CD4-positive, alpha-beta T cell (primary cell): ENCODE results near the gene MOSPD3. TPM values are rescaled to one million over a fixed set of nuclear protein-coding genes. Genes with fewer than 3 reads are reported as not detected.

Experiments
- ATAC-seq: fragments of 200-7000 bp; cut with Tn5 transposase; one replicate; pipeline ENCODE4 v1.10.0; 2022; ENCODE audit warnings: mild to moderate bottlenecking; ENCODE audit not compliant: poor library complexity
- CTCF ChIA-PET: fragments of 350-600 bp; sonication (Branson Sonifier 250); formaldehyde crosslinking; loops from one replicate; lab custom pipeline; 2021; ENCODE audit warnings: antibody characterized with exemption, inconsistent platforms; lab: Charles Lee
- POLR2A ChIA-PET: fragments of 350-600 bp; sonication (Branson Sonifier 250); formaldehyde crosslinking; loops from one replicate; lab custom pipeline; 2021; ENCODE audit warnings: antibody characterized with exemption, inconsistent platforms; lab: Charles Lee
- DNase-seq, 14 experiments: peaks; one replicate each; pipeline ENCODE4 v3.0.0-alpha.2; 2013 to 2020; ENCODE audit warnings: mixed read lengths in 2 of 14
- H3K27ac ChIP-seq, 2 donors: one replicate each; pipeline versions ENCODE4 v1.5.1 to v1.7.0; 2013; ENCODE audit warnings: low read length in 2 of 2, low read depth in 1 of 2, mild to moderate bottlenecking in 1 of 2
- H3K27me3 ChIP-seq, 2 experiments: 1 replicate in 1 of 2; 2 replicates in 1 of 2; pipeline versions ENCODE4 v1.6.1 to v1.7.0; 2013; ENCODE audit warnings: low read length in 2 of 2, control low read depth in 1 of 2, mild to moderate bottlenecking in 1 of 2, moderate library complexity in 1 of 2; ENCODE audit not compliant: insufficient read depth in 2 of 2, control insufficient read depth in 1 of 2
- H3K36me3 ChIP-seq: one replicate; pipeline ENCODE4 v1.6.1; 2013; ENCODE audit warnings: low read length, control low read depth; ENCODE audit not compliant: insufficient read depth
- H3K4me1 ChIP-seq: one replicate; pipeline ENCODE4 v1.6.1; 2013; ENCODE audit warnings: low read length, control low read depth; ENCODE audit not compliant: insufficient read depth
- H3K4me3 ChIP-seq: one replicate; pipeline ENCODE4 v1.5.1; 2013; ENCODE audit warnings: mild to moderate bottlenecking, low read length, moderate library complexity
- H3K9me3 ChIP-seq, 2 experiments: 1 replicate in 1 of 2; 2 replicates in 1 of 2; pipeline versions ENCODE4 v1.6.1 to v1.7.0; 2013; ENCODE audit warnings: low read length in 2 of 2, mild to moderate bottlenecking in 2 of 2, control low read depth in 1 of 2, moderate library complexity in 1 of 2; ENCODE audit not compliant: control insufficient read depth in 1 of 2, insufficient read depth in 1 of 2
- H3K27ac Mint-ChIP-seq: one replicate; pipeline ENCODE4 v1.8.0; 2020; ENCODE audit warnings: mixed read lengths
- H3K27me3 Mint-ChIP-seq: one replicate; pipeline ENCODE4 v1.8.0; 2021; ENCODE audit warnings: mixed read lengths
- H3K36me3 Mint-ChIP-seq: one replicate; pipeline ENCODE4 v1.8.0; 2021; ENCODE audit warnings: low read depth, mixed read lengths
- H3K4me1 Mint-ChIP-seq: one replicate; pipeline ENCODE4 v1.8.0; 2021; ENCODE audit warnings: low read depth, mixed read lengths
- H3K4me3 Mint-ChIP-seq: one replicate; pipeline ENCODE4 v1.8.0; 2020; ENCODE audit warnings: mild to moderate bottlenecking, mixed read lengths
- H3K9me3 Mint-ChIP-seq: one replicate; pipeline ENCODE4 v1.8.0; 2020; ENCODE audit warnings: mixed read lengths
- intact Hi-C, 2 experiments: fragments of 100-400 bp; cut with DNase I in 1 of 2; cut with micrococcal nuclease in 1 of 2; formaldehyde crosslinking; loops; one replicate each; pipeline versions ENCODE4 v1.15.1 to v1.9.0; 2023 to 2025; cut with DNase I, micrococcal nuclease
- total RNA-seq, 174 experiments: library from RNA in 2 of 174; stranded (reverse) in 2 of 174; gene quantifications; one replicate each; pipeline ENCODE4 v1.2.3 and lab custom pipeline; 2021 to 2026
- TF ChIP-seq, protein P1 (sequence below): fragments of 200-600 bp; IDR thresholded peaks from one replicate; pipeline ENCODE4 v1.8.0; 2022; ENCODE audit warnings: antibody characterized with exemption, mild to moderate bottlenecking

The MOSPD3 gene
- total RNA-seq, 2 experiments from 2014 or later, result 8.5 to 10.9 TPM

DNA sequence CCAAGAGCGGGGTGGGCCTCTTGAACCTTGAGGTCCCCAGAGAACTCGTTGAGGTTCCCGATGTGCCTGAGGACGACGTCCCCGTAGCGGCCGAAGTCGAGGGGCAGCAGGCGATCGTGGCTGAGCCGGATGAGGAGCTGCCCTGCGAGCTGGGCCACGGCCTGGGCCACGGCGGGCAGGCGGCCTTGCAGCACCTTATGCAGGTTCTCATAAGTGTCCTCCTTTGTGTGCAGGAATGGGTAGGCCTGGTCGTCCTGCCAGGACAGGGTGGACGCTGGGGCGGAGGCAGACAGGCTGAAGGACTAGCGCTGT lies 14.9 kb downstream of the MOSPD3 start:
- Mint-ChIP-seq H3K4me3 (no peak overlapping the region), H3K27ac (peak overlapping the region; percentile 62), H3K36me3 (no peaks in the 10 kb centered on the region), H3K9me3 (no peaks in the 10 kb centered on the region), H3K4me1 (peaks cover 26% of the 10 kb centered on the region), H3K27me3 (no peaks in the 10 kb centered on the region)
- Histone ChIP-seq H3K27me3 (no peaks in the 10 kb centered on the region), H3K9me3 (no peaks in the 10 kb centered on the region), H3K4me1 (peaks cover 36% of the 10 kb centered on the region), H3K36me3 (no peaks in the 10 kb centered on the region), H3K27ac (peak overlapping the region; percentile 62 to 73), H3K4me3 (peak overlapping the region; percentile 52)
- intact Hi-C loops, result loop anchor here (2.0 to 5.0 kb wide), 4 partner anchors 14 to 66 kb away; partner anchors contain the start of genes GNB2 (in 2 of the 2) and MOSPD3 (in 2 of the 2)
- POLR2A ChIA-PET, result interaction anchor here (0.7 to 3.5 kb wide), 13 partner anchors 15 to 248 kb away, joined by 3 to 40 read pairs (median 5); partner anchors contain the start of genes AGFG2, FBXO24, GNB2 and LRCH4
- CTCF ChIA-PET, result interaction anchor here (1.5 to 3.0 kb wide), 3 partner anchors 14 to 78 kb away, joined by 5 to 8 read pairs (median 8); partner anchors contain the start of genes MOSPD3 and POP7
- DNase-seq (no peak), ATAC-seq (no peak)
- TF ChIP-seq, protein P1, sequence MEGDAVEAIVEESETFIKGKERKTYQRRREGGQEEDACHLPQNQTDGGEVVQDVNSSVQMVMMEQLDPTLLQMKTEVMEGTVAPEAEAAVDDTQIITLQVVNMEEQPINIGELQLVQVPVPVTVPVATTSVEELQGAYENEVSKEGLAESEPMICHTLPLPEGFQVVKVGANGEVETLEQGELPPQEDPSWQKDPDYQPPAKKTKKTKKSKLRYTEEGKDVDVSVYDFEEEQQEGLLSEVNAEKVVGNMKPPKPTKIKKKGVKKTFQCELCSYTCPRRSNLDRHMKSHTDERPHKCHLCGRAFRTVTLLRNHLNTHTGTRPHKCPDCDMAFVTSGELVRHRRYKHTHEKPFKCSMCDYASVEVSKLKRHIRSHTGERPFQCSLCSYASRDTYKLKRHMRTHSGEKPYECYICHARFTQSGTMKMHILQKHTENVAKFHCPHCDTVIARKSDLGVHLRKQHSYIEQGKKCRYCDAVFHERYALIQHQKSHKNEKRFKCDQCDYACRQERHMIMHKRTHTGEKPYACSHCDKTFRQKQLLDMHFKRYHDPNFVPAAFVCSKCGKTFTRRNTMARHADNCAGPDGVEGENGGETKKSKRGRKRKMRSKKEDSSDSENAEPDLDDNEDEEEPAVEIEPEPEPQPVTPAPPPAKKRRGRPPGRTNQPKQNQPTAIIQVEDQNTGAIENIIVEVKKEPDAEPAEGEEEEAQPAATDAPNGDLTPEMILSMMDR, result no peak

DNA sequence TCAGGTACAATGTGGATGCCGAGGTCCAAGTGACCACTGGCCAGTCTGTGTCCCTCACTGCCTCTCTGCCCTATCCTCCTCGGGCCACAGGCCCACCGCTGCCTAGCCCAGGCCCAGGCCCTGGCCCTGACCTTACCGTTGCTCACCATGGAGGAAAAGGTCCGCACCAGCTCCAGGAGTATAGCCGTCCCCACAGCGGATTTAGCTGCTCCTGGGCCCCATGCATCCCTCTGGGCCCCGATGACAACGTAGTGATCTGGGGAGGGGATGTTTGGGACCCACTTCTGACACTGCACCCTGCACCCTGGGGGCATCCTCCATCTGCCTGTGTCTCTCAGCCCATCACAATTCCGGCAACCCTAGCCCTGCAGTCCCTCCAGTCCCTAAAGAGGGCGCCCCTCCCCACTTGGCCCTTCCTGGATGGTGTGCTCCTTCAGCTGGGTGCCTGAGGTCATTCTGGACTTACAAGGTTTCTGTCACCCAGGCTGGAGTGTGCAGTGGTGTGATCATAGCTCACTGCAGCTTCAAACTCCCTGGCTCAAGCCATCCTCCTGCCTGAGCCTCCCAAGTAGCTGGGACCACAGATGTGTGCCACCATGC lies 16.9 kb downstream of the MOSPD3 start:
- TF ChIP-seq, protein P1, result no peak
- Histone ChIP-seq H3K27ac (no peak overlapping the region), H3K4me1 (peaks cover 44% of the 10 kb centered on the region), H3K4me3 (no peak overlapping the region), H3K9me3 (peaks cover 0 to 6% of the 10 kb centered on the region in 2 experiments), H3K36me3 (no peaks in the 10 kb centered on the region), H3K27me3 (no peaks in the 10 kb centered on the region)
- no peak overlapping the region for H3K27ac Mint-ChIP-seq
- H3K36me3 Mint-ChIP-seq, result no peaks in the 10 kb centered on the region
- DNase-seq (peak in 3 of 14 experiments; percentile 25 to 52 (median 46)), ATAC-seq (no peak)
- no peaks in the 10 kb centered on the region for H3K27me3 Mint-ChIP-seq
- peaks cover 27% of the 10 kb centered on the region for H3K4me1 Mint-ChIP-seq
- ChIA-PET CTCF (interaction anchor here (0.6 to 1.1 kb wide), 4 partner anchors 16 to 96 kb away, joined by 3 to 8 read pairs (median 3); partner anchors contain the start of gene MOSPD3), POLR2A (interaction anchor here (1.3 kb wide), 2 partner anchors 43 to 77 kb away, joined by 4 to 7 read pairs; partner anchors contain the start of genes FBXO24, LRCH4 and POP7)
- intact Hi-C loops, result loop anchor here in 1 of 2 experiments (5.0 kb wide), 1 partner anchor 43 kb away; the partner anchor contains the start of gene GNB2
- H3K9me3 Mint-ChIP-seq, result no peaks in the 10 kb centered on the region
- no peak overlapping the region for H3K4me3 Mint-ChIP-seq

DNA sequence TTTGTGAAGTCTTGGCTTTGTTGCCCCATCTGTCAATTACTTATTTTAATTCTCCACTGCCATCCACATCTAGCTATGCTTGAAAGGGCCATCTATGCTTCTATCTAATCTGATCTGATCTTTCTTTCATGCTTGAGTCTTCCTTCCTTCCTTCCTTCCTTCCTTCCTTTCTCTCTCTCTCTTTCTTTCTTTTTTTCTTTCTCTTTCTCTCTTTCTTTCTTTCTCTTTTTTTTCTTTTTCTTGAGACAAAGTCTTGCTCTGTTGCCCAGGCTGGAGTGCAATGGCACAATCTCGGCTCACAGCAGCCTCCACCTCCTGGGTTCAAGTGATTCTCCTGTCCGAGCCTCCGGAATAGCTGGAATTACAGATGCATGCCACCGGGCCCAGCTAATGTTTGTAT lies 17.7 kb downstream of the MOSPD3 start:
- no peak overlapping the region for H3K27ac ChIP-seq
- H3K4me3 ChIP-seq, result no peak overlapping the region
- H3K36me3 ChIP-seq, result no peaks in the 10 kb centered on the region
- ATAC-seq (no peak), DNase-seq (no peak)
- TF ChIP-seq, protein P1, result no peak
- intact Hi-C loops, result no loop called here
- peaks cover 44% of the 10 kb centered on the region for H3K4me1 ChIP-seq
- no peaks in the 10 kb centered on the region for H3K27me3 Mint-ChIP-seq
- peaks cover 0 to 6% of the 10 kb centered on the region in 2 experiments for H3K9me3 ChIP-seq
- ChIA-PET CTCF (interaction anchor here (0.9 to 1.1 kb wide), 3 partner anchors 17 to 95 kb away, joined by 3 to 8 read pairs (median 3); partner anchors contain the start of gene MOSPD3), POLR2A (interaction anchor here (0.9 to 1.4 kb wide), 4 partner anchors 18 to 76 kb away, joined by 3 to 7 read pairs (median 4); partner anchors contain the start of genes FBXO24, LRCH4, MOSPD3 and POP7)
- H3K9me3 Mint-ChIP-seq, result no peaks in the 10 kb centered on the region
- H3K4me1 Mint-ChIP-seq, result peaks cover 25% of the 10 kb centered on the region
- no peaks in the 10 kb centered on the region for H3K36me3 Mint-ChIP-seq
- no peak overlapping the region for H3K4me3 Mint-ChIP-seq
- H3K27ac Mint-ChIP-seq, result peak overlapping the region; percentile 42
- no peaks in the 10 kb centered on the region for H3K27me3 ChIP-seq
